Stimulated activated CD4-positive, alpha-beta T cell treated with anti-CD3 and anti-CD28 coated beads, Interleukin-12 subunit alpha, Interleukin-12 subunit beta, amount 100 ng/mL, for 4 hours (primary cell): ENCODE results near the gene NAALADL2.
"Not testable (repeated sequence)": the region's sequence is repeated elsewhere in the genome, so short reads cannot be mapped to it uniquely, and the experiment has no call there.

Source experiments
- DNase-seq: peaks from one replicate; pipeline ENCODE4 v3.0.0-alpha.2; 2020

Gene NAALADL2

DNA sequence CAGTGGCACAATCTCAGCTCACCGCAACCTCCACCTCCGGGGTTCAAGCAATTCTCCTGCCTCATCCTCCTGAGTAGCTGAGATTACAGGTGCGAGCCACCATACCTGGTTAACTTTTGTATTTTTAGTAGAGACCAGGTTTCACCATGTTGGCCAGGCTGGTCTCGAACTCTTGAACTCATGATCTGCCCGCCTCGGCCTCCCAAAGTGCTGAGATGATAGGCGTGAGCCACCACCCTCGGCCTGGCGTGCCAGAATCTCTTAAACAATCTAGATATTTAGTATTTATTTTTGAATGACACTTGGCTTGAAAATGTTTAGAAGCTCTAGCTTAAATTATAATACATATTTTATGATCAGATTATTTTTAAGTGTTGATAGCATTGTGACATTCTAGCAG, 755.0 kb downstream of the NAALADL2 start:
- not testable (repeated sequence) for DNase-seq

DNA sequence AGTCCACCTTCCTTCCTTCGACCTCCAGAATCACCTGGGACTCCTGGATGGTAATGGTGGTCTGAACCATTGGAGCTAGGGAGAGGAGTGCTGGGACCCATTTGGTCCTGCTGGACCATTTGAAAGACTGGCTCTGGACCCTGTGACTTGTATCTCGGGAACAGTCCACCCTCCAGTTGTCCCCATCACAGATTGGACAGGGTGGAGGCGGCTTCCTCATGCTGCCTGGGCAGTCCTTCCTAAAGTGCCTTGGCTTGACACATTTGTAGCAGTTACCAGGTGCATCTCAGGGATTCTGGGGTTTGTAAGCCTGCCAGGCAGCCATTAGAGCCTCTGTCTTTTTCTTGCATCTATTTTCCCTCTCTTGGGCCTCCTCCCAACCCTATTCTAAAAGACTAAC, 758.1 kb downstream of the NAALADL2 start:
- no peak for DNase-seq

DNA sequence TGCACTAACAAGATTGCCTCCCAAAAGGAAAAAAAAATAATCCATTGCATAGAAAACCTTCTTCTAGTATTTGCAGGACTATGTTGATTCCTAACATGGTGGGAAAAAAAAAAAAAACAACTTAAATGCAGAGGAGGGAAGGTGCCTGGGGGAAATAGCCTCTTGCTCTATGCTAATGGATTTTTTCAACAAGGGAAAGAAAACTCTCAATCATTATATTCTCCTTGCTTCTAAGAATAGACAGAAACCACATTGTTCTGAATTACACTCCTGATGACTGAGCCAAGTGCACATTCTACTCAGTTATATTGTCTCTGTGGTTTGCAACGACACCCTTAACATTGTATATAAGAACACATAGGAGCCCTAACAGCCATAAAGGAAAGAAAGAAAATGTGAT, 760.2 kb downstream of the NAALADL2 start:
- no peak for DNase-seq

DNA sequence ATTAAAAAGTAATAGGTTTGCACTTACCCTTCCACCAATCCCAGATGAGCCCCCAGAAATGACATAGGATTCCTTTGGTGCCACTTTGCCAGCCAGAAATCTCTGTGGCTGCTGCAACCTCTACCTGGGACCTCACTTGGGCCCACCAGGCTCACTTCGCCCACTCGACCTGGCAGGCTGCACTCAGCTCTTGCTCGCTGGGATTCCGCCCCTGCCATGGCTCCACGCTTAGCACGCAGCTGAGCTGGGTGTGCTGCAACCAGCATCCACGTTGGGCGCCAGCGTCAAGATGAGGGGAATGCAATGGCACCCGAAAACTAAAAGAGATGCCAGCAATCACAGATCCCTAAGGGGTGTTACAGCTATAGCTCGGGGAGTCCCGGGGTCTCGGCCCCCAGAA, 761.0 kb downstream of the NAALADL2 start:
- no peak for DNase-seq

DNA sequence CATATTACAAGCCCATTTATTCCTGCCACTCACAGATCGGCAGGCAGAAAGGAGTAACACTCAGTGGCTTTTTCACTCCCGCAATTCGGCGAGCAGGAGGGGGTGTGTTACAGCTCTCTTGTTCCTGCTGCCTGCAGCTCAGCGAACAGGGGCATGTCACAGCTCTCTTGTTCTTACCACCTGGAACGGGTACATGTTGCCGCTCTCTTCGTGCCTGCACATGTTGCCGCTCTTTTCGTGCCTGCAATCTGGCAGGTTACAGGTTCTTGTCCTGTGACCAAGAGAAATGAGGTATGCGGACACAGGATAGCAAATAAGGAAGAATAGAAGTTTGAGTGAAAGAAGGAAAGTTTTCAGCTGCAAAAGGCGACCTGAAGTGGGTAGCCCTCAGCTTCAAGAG, 761.4 kb downstream of the NAALADL2 start:
- DNase-seq = no peak

DNA sequence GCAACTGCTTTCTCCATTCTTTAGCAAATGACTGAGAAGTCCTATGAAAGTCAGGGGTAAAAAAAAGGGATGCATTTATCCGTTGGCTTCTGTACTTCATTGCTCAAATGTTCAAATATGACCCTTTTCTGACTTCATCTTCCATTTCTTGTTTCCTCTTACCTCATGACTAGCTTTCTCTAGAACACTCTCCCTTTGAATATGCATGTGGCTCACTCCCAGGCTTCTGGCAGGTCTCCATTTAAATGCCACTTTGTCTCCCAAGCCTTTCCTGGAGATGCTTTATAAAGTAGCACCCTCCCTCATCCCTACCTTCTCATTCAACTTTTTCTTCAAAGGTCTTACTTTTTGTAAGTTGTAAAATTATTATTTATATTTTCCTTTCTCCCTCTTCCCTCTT, 781.8 kb downstream of the NAALADL2 start:
- DNase-seq = no peak

DNA sequence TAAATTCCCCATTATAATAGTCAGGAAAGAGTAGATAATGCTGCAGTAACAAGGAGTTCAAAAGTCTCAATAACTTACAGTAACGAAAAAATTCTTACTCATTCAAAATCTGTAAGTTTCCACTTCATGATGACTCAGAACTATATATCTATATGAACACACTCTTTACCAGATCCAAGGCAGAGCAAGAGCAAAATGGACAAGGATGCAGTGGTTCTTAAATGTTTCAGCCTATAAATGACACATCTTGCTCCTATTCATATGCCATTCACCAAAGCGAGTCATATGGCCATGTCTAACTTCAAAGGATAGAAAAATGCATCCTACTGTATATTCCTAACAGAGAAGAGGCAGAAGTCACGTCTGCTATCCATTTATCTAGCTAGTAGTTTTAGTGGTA, 787.7 kb downstream of the NAALADL2 start:
- DNase-seq = no peak

DNA sequence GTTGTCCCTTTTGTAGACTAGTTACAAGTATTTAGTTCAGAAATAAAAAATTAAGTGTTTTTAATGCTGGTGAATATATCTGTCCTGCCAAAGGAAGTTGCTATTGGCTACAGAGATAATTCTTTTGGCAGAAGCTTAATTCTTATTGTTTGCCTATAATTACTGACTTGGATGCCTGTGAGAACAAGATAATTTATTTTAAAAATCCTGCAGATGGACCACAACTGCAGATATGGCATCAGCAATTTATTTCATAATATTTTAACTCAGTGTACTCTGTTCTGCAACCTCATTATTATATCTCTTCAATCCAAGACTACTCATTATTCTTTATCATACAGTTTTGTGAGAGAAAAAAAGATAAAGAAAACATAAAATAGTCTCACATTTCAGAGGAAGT, 789.8 kb downstream of the NAALADL2 start:
- DNase-seq = no peak

DNA sequence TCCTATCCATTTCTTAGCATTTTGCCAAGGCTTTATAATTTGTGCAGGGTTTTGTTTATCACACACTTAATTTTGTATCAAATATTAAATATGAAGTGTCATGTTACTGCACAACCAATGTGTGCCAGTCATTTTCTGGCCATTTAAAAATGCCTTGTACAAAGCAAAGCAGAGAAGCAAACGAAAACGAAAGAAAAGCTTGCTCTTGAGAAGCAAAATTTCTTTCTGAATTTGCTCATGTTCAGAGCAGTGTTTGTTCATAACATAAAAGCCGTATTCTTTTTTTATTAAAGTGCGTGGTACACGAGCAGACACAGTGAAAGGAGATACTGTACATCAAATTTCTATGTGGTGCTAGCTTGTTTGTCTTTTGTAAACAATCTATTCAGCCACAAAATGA, 792.6 kb downstream of the NAALADL2 start:
- DNase-seq = no peak

DNA sequence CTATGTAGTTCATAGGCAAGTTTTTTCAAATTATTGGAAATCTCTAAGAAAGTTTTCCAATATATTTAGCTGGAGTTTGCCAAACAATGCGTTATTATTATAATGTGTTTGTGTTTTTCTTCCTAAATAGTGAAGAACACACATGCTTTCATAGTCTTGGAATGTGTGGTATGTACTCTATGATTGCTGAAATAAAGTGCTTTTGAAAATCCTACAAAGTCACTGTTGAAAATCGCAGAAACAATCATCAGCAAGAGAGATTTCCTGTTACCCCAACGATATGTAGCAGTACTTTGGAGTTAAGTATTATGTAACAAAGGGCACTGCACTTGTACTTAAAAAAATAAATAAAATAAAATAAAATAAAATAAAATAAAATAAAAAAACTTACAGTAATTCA, 796.2 kb downstream of the NAALADL2 start:
- no peak for DNase-seq

DNA sequence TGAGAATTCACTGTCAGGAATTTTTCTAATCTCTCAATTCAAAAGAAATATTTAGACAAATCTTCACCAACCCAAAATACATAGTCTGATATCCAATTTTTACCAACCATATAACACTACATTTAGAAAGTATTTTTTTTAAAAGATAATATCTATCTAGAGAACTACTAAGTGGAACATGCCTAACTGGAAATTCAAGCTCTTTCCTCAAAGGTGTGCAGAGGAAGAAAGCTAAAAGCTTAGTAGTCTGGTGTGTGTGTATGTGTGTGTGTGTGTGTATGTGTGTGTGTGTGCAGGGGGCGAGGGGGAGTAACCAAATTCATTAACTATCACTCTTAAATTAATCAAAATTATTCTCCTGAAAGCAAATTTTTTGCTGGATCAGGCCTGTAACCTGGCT, 797.3 kb downstream of the NAALADL2 start:
- no peak for DNase-seq

DNA sequence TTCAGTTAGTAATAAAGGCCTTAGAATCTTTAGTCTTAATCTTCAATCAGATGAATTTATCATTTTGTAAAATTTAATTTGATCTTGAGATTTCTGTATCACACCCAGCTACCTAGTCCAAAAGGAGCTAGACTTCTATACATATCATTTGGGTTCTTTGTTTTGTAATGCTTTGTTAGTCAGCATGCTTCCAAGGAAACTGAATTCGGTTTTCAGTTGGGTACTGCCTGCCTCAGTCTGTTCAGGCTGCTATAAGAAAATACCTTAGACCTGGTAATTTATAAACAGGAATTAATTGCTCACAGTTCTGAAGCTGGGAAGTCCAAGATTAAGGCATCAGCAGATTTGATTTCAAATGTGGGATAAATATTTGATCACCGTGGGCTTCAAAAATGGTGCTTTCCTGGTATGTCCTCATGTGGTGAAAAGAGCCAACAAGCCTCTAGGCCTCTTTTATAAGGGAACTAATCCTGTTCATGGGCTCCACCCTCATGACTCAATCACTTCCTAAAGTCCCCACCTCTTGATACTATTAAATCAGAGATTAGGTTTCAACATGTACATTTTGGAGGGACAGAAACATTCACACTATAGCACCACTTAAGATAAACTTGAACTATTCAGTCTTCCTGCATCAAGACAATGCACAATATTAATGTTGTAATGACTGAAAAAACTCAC, 800.7 kb downstream of the NAALADL2 start:
- DNase-seq = no peak

DNA sequence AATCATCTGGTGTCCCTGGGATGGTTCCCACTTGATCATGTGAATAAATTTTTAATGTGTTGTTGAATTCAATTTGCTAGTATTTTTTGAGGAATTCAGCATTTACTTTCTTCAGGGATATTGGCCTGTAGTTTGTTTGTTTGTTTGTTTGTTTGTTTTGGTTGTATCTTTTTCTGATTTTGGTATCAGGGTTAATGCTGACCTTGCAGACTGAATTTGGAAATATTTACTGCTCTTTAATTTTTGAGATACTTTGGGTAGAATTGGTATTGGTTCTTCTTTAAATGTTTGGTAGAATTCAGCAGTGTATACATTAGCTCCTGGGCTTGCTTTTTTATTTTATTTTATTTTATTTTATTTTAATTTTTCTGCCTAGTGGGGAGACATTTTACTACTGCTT, 803.7 kb downstream of the NAALADL2 start:
- DNase-seq = no peak

DNA sequence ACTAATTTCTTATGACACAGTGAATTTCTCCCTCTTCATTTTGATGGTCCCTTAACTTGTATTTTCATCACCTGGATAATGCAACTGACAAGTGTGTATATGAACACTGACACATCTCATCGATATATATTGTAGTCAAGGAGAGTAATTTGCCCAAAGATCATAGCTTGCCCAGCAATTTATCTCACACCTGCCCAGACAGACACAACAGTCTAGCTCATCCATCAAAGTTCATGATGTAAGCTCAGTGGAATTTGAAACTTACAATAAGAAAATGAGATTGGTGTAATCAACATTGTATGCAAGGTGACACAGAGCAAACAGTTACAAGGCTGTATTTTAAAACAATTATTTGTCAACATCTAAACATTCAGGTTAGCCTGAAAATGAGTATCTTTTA, 805.8 kb downstream of the NAALADL2 start:
- DNase-seq = no peak

DNA sequence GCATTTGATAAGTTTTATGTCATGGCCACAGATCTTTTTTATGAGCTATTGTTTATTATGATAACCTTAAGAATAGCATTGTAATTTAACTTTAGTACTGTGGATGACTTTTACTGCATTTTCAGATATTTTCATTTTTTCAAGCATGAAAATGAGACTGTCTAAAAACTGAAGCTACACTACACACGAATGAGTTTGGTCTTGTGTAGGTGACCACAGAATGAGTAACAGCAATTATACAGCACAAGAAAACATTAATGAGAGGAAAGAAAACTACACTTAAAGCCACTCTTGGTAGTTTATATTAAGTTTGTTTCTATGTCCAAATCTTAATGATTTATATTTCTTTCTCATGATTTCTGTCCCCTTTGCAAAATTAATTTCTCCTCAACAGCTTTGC, 809.2 kb downstream of the NAALADL2 start:
- no peak for DNase-seq

DNA sequence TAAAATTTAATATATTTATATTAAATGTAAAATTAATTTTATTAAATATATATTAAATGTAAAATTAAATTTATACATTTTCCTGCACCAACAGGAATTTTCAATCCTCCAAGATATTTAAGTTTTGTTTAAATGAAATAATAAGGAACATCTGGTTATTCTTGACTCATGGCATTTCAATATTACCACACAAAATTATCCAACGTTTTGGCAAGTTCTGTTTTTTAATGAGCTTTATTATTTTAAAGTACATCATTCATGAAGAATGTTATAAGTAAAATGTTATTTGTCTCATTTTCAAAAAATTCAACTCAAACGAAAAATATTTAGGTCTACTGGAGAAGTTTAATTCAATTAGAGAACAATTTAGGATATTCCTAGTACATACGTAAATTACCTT, 811.4 kb downstream of the NAALADL2 start:
- no peak for DNase-seq

DNA sequence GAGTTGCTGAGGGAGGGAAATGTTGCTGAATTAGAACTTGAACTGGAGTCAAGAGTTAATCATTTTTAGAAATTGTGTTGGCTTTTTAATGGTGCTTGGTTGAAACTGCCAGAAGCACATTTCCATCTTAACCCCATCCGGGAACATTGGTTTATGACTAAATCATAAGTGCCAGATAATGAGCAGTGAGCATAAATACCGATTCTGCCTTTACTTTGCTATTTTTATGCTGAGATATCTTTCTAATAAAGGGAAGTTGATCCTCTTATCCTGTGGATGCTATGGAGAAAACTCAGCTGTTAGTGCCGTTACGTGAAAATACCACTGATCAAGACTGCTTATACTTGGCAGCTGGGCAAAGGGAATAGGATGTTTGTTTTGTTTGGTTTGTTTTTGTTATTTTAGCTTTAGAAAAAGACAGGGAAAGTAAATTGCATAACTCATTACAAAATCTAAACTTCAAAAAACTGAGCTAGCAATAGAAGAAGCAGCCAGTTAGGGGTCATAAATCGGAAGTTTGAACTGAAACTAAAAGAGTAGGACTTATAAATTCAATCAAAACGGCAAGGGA, 813.1 kb downstream of the NAALADL2 start:
- DNase-seq = no peak

DNA sequence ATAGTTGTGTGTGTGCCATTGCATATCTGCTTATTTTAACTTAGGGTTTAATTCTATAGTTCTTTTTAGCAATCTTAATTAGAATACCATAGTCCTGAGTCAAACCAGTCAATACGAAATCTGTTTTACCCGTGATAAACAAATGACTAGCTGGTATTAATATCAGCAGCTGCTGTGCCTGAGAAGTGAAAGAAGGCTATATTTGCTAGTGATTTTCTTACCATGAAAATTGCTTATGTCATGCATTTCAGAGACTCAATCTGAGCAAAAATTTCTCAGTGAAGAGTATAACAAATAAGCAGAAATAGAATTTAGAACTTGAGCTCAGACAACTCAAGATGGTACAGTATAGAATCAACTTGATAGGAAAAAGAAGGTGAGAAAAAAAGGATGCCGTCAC, 820.4 kb downstream of the NAALADL2 start:
- no peak for DNase-seq

DNA sequence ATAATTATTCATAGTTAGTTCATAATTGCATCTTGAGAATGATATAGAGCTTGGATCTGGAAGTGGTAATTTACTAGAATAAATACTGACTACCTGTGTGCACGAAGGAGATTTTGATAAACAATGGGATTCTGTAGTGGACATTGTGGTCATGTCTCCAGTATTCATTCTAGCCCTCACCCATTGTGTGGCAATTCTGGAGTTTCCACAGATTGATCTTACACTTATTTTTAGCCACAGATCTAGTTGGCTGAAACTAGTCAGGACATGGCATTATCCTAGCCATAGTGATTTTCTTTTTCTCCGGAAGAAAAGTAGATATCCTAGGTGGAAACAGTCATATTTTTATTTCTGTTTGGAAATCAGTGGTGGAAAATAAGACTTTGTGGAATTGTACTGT, 833.1 kb downstream of the NAALADL2 start:
- DNase-seq = no peak

DNA sequence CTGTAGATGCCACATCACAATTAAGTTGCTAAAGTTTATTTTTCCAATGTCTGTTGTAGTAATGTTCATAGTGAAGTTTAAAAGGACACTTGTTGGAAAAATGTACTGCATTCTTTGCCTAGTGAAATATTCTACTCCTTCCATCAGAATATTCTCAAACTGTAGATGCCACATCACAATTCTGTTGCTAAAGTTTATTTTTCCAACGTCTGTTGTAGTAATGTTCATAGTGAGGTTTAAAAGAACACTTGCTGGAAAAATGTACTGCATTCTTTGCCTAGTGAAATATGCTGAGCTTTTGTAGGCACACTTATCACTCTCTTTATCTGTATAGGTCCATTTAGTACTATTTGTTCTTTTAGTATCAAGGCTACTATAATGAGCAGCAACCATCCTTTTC, 836.1 kb downstream of the NAALADL2 start:
- no peak for DNase-seq

DNA sequence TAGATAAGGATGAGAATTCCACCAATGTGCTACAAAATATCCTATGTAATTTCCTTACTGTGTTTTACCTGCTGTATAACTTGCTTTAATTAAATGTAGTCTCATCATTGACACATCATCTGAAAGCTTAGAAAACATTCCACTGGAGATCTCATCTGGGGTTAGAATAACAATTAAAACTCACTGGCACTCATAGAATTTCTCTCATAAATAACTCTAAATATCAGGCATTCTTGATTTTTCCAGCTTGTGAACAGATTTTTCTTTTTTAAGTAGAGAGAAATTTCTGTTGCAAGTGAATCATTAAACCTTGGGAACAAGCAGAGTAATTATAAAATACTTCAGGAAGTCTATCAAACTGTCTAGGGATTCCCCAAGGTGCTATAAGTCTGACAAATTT, 843.8 kb downstream of the NAALADL2 start:
- no peak for DNase-seq

DNA sequence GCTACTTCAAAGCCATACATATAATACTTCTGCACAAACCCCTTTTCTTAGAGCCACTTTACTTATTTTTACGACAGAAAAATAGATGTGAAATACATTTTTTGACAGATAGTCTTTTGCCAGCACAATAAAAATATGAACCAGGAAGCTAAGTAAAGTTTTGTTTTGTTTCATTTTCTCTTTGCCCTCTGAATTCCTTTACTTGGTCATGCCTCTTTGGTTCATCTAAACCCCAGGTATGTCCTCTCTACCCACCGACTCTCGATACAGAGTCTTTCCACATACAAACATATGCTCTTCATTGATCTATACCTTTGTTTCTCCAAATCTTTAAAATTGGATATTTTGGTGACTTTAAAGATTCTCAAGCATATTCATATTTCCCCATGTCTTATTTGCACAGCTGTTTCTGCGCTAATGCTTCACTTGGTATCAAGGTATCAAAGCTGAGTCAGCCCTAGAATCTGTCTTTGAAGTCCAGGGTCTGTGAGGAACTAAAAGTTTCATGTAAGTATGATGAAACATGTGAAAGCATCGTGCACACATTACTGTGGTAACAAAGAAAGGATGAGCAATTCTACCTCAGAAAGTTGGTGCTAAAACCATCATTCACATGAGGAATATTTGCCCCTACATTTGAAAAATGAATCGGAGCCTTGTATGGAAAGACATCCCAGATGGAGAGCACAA, 845.4 kb downstream of the NAALADL2 start:
- DNase-seq = no peak

DNA sequence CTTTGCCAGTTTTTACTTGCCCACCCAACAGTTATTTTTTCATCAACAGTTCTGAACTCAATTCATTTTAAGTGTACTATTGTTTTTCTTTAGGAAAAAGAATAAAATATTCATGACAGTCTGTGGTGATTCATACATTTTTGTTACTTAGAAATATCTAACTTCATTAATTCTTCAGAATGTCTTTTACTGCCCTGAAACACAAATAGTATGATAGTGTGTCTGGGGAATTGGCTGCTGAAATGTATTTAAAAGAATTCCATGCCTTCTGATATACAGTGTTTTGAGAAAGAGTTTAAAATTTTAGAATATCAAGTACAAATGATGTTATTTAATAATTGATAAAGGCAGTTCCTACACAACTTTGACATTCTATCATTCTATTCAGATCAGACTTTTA, 854.1 kb downstream of the NAALADL2 start:
- DNase-seq = no peak

DNA sequence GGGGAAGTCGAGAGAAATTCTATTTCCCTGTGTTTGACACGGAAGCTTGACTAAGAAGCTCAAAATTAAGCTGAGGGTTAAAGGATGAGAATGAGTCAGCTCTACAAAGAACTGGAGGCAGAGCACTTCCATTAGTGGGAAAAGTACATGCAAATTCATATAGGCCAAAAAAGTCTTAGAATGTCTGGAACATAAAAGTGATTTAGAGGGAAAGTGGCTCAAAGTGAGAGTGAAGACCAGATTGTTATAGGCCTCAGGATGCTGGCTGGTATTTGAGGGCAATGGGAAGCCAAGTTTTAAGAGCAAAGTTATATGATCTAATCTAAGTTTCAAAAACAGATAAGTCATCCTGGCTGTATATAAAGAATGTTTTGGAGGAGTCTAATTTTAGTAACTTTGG, 857.3 kb downstream of the NAALADL2 start:
- DNase-seq = no peak

DNA sequence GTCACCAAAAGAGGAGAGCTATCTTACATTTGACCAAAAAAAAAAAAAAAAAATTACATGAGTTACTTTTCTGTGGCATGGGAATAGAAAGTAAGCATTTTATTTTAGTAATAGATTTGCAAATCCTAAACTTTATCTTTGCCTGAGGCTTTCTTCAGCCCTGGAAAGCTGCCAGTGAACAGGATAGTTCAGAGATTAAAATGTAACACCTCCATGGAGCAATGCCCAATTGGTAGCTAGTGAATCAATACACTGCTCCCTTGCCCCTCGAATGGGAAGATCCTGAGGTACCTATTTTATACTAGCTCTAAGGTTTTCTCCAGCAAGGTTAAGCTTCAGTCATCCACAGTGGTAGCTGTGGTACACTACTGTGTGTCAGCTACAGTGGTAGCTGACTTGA, 867.1 kb downstream of the NAALADL2 start:
- no peak for DNase-seq
